HepG2 (cell line): ENCODE data around the gene CKAP2L. TPM values are rescaled to one million over a fixed set of nuclear protein-coding genes. Genes with fewer than 3 reads are reported as not detected.
A peak's percentile ranks its signal among the peaks of the same experiment; 100 is the strongest.

Experiments used
- BCL6 ChIP-seq: IDR thresholded peaks from 2 replicates; pipeline ENCODE4 v1.6.1; 2016; ENCODE audit warnings: missing genetic modification reagents, missing compliant biosample characterization
- CHCHD3 ChIP-seq: sonication (generic); formaldehyde crosslinking; IDR thresholded peaks from 2 replicates; pipeline ENCODE4 v1.8.0; 2022; ENCODE audit warnings: mild to moderate bottlenecking, missing genetic modification reagents, moderate library complexity
- EZH2 ChIP-seq: conservative IDR thresholded peaks from 2 replicates; pipeline ENCODE4 v1.6.1; 2012; ENCODE audit warnings: mild to moderate bottlenecking, low read depth, low read length, moderate library complexity
- FOXA1 ChIP-seq, 2 experiments: fragments of 450-650 bp in 1 of 2; sonication (generic) in 1 of 2; formaldehyde crosslinking in 1 of 2; IDR thresholded peaks; 2 replicates each; pipeline versions ENCODE4 v1.4.0 to v1.6.1; 2016 to 2020; ENCODE audit warnings: missing genetic modification reagents in 1 of 2
- HMG20A ChIP-seq: IDR thresholded peaks from 2 replicates; pipeline ENCODE4 v1.6.1; 2016; ENCODE audit warnings: borderline replicate concordance
- MXI1 ChIP-seq: IDR thresholded peaks from 3 replicates; pipeline ENCODE4 v1.6.1; 2012; ENCODE audit warnings: low read depth, low read length, inconsistent platforms, borderline replicate concordance
- PAWR ChIP-seq: sonication (generic); formaldehyde crosslinking; IDR thresholded peaks from 2 replicates; pipeline ENCODE4 v1.4.0; 2020; ENCODE audit warnings: missing genetic modification reagents, mild to moderate bottlenecking, borderline replicate concordance
- SAP130 ChIP-seq: IDR thresholded peaks from 2 replicates; pipeline ENCODE4 v1.6.1; 2016; ENCODE audit warnings: low read depth
- SMAD3 ChIP-seq: sonication (generic); formaldehyde crosslinking; IDR thresholded peaks from 2 replicates; pipeline ENCODE4 v1.4.0; 2020; ENCODE audit warnings: missing genetic modification reagents
- SOX5 ChIP-seq: IDR thresholded peaks from 2 replicates; pipeline ENCODE4 v1.6.1; 2016; ENCODE audit warnings: borderline replicate concordance
- ZBTB7A ChIP-seq: sonication (generic); formaldehyde crosslinking; IDR thresholded peaks from 2 replicates; pipeline ENCODE4 v1.8.0; 2022; ENCODE audit warnings: mild to moderate bottlenecking, missing genetic modification reagents
- ZNF101 ChIP-seq: sonication (generic); formaldehyde crosslinking; IDR thresholded peaks from 2 replicates; pipeline ENCODE4 v1.4.0; 2020; ENCODE audit warnings: mild to moderate bottlenecking, low read depth, missing genetic modification reagents, borderline replicate concordance
- ZNF12 ChIP-seq: sonication (generic); formaldehyde crosslinking; IDR thresholded peaks from 2 replicates; pipeline ENCODE4 v1.5.0; 2020; ENCODE audit warnings: missing genetic modification reagents
- ZNF180 ChIP-seq: sonication (generic); formaldehyde crosslinking; IDR thresholded peaks from 2 replicates; pipeline ENCODE4 v1.4.0; 2020; ENCODE audit warnings: low read depth, missing genetic modification reagents, borderline replicate concordance
- ZNF562 ChIP-seq: sonication (generic); formaldehyde crosslinking; IDR thresholded peaks from 2 replicates; pipeline ENCODE4 v1.8.0; 2022; ENCODE audit warnings: missing genetic modification reagents, borderline replicate concordance
- polyA plus RNA-seq, 8 experiments: library from polyadenylated mRNA; depleted of rRNA in 3 of 8; stranded (reverse) in 7 of 8; unstranded in 1 of 8; fragments of >200 nt; fragmentation: Illumina TruSeq in 4 of 8; extraction: Trizol in 4 of 8; gene quantifications; 2 replicates each; pipeline versions ENCODE4 v1.2.1 to v1.2.3, GENCODE V29; 2011 to 2016; ENCODE audit warnings: low read depth in 4 of 8, missing spikeins in 1 of 8, mixed read lengths in 1 of 8; ENCODE audit not compliant: insufficient read depth in 1 of 8
- total RNA-seq, 5 experiments: library from RNA; depleted of rRNA; stranded (reverse); fragments of >200 nt; fragmentation: Illumina TruSeq; extraction: Trizol; gene quantifications; 2 replicates each; pipeline ENCODE4 v1.2.3, GENCODE V29; 2016; ENCODE audit warnings: low read depth in 1 of 5
- TF ChIP-seq, protein P1 (sequence below): sonication (generic); formaldehyde crosslinking; IDR thresholded peaks from 2 replicates; pipeline ENCODE4 v1.4.0; 2020; ENCODE audit warnings: missing genetic modification reagents
- TF ChIP-seq, protein P2 (sequence below): IDR thresholded peaks from 2 replicates; pipeline ENCODE4 v1.6.1; 2016; ENCODE audit warnings: missing compliant biosample characterization, missing genetic modification reagents, borderline replicate concordance
- TF ChIP-seq, protein P3 (sequence below): sonication (generic); formaldehyde crosslinking; IDR thresholded peaks from 2 replicates; pipeline ENCODE4 v1.9.0; 2022; ENCODE audit warnings: low read depth, missing genetic modification reagents
- TF ChIP-seq, protein P4 (sequence below): sonication (generic); formaldehyde crosslinking; IDR thresholded peaks from 2 replicates; pipeline ENCODE4 v1.4.0; 2020; ENCODE audit warnings: missing genetic modification reagents, borderline replicate concordance
- TF ChIP-seq, protein P5 (sequence below): sonication (generic); formaldehyde crosslinking; IDR thresholded peaks from 2 replicates; pipeline ENCODE4 v1.5.1; 2020; ENCODE audit warnings: missing genetic modification reagents, mild to moderate bottlenecking, borderline replicate concordance

CKAP2L gene
- total and polyA plus RNA-seq, 2 of the 13 experiments (the other 11 are each of a cell fraction or from before 2014, with no cell fraction given), result 7.1 to 9.5 TPM

DNA sequence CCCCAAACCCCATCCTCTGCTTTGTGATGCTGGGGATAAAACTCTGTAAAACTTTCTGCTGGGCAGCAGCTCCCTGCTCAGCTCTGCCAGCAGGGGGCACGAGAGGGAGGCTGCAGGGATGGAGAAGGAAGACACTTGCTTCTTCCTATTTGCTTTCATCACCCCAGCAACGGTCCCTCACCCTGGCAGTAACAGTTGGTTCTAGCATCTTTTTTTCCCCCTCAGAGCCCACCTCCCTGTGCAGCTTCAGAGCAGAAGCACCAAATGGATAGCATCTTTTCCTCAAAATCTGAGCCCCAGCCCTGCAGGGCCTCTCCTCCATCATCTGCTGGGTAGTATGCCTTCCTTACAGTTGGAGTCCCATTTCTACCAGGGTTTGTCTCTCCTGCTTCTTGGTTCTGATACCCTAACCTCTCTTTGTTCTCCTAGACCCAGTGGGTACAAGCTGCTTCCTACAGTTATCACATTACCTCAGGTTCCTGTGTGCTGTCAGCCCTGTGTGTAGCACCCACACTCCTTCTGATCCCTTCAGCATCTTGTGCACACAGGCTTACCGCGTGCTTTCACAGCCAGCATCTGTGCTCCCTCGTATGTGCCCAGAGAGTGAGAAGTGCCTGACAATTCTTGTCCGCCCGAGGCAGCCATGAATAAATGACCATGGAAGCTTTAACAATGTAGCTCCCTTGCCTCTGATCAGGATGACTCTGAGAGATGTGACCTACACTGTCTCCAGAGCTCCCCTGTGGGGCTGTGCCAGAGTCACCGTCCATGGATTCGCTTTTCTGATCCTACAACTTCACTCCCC, 14.5 kb downstream of the CKAP2L start (continued):
- TF ChIP-seq, protein P1, sequence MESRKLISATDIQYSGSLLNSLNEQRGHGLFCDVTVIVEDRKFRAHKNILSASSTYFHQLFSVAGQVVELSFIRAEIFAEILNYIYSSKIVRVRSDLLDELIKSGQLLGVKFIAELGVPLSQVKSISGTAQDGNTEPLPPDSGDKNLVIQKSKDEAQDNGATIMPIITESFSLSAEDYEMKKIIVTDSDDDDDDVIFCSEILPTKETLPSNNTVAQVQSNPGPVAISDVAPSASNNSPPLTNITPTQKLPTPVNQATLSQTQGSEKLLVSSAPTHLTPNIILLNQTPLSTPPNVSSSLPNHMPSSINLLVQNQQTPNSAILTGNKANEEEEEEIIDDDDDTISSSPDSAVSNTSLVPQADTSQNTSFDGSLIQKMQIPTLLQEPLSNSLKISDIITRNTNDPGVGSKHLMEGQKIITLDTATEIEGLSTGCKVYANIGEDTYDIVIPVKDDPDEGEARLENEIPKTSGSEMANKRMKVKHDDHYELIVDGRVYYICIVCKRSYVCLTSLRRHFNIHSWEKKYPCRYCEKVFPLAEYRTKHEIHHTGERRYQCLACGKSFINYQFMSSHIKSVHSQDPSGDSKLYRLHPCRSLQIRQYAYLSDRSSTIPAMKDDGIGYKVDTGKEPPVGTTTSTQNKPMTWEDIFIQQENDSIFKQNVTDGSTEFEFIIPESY (CRISPR knock-in tag), result peak; percentile 55; the same call in 1 of the 2 replicates
- TF ChIP-seq ZNF101 (CRISPR knock-in tag), result no peak
- TF ChIP-seq ZNF562, result no peak
- TF ChIP-seq SOX5 (CRISPR knock-in tag), result peak; percentile 43; the same call in 1 of the 2 replicates
- TF ChIP-seq BCL6 (CRISPR knock-in tag), result no peak; the same call in 1 of the 2 replicates
- TF ChIP-seq HMG20A (CRISPR knock-in tag), result peak; percentile 16; the same call in 1 of the 2 replicates
- peak; percentile 52 for TF ChIP-seq SAP130 (CRISPR knock-in tag)
- 0 out of 2 replicates have a peak, but pooled peaks have one; percentile 35 for TF ChIP-seq CHCHD3
- TF ChIP-seq ZBTB7A (CRISPR knock-in tag), result no peak
- TF ChIP-seq SMAD3 (CRISPR knock-in tag), result 0 out of 2 replicates have a peak, but pooled peaks have one; percentile 55
- TF ChIP-seq, protein P2, sequence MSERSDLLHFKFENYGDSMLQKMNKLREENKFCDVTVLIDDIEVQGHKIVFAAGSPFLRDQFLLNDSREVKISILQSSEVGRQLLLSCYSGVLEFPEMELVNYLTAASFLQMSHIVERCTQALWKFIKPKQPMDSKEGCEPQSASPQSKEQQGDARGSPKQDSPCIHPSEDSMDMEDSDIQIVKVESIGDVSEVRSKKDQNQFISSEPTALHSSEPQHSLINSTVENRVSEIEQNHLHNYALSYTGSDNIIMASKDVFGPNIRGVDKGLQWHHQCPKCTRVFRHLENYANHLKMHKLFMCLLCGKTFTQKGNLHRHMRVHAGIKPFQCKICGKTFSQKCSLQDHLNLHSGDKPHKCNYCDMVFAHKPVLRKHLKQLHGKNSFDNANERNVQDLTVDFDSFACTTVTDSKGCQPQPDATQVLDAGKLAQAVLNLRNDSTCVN (CRISPR knock-in tag), result 0 out of 2 replicates have a peak, but pooled peaks have one; percentile 44
- TF ChIP-seq ZNF12 (CRISPR knock-in tag), result no peak
- TF ChIP-seq, protein P3, sequence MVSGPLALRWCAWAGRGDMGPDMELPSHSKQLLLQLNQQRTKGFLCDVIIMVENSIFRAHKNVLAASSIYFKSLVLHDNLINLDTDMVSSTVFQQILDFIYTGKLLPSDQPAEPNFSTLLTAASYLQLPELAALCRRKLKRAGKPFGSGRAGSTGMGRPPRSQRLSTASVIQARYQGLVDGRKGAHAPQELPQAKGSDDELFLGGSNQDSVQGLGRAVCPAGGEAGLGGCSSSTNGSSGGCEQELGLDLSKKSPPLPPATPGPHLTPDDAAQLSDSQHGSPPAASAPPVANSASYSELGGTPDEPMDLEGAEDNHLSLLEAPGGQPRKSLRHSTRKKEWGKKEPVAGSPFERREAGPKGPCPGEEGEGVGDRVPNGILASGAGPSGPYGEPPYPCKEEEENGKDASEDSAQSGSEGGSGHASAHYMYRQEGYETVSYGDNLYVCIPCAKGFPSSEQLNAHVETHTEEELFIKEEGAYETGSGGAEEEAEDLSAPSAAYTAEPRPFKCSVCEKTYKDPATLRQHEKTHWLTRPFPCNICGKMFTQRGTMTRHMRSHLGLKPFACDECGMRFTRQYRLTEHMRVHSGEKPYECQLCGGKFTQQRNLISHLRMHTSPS (CRISPR knock-in tag), result no peak
- TF ChIP-seq PAWR (CRISPR knock-in tag), result no peak
- TF ChIP-seq, protein P4, sequence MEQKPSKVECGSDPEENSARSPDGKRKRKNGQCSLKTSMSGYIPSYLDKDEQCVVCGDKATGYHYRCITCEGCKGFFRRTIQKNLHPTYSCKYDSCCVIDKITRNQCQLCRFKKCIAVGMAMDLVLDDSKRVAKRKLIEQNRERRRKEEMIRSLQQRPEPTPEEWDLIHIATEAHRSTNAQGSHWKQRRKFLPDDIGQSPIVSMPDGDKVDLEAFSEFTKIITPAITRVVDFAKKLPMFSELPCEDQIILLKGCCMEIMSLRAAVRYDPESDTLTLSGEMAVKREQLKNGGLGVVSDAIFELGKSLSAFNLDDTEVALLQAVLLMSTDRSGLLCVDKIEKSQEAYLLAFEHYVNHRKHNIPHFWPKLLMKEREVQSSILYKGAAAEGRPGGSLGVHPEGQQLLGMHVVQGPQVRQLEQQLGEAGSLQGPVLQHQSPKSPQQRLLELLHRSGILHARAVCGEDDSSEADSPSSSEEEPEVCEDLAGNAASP (CRISPR knock-in tag), result peak; percentile 65
- TF ChIP-seq MXI1, result peak; percentile 49; the same call in 1 of the 3 replicates
- no peak for TF ChIP-seq ZNF180 (CRISPR knock-in tag)
- TF ChIP-seq, protein P5, sequence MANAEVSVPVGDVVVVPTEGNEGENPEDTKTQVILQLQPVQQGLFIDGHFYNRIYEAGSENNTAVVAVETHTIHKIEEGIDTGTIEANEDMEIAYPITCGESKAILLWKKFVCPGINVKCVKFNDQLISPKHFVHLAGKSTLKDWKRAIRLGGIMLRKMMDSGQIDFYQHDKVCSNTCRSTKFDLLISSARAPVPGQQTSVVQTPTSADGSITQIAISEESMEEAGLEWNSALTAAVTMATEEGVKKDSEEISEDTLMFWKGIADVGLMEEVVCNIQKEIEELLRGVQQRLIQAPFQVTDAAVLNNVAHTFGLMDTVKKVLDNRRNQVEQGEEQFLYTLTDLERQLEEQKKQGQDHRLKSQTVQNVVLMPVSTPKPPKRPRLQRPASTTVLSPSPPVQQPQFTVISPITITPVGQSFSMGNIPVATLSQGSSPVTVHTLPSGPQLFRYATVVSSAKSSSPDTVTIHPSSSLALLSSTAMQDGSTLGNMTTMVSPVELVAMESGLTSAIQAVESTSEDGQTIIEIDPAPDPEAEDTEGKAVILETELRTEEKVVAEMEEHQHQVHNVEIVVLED (CRISPR knock-in tag), result no peak
- TF ChIP-seq EZH2, result no peak
- no peak for TF ChIP-seq FOXA1 (IDR thresholded peaks at IDR 0.05)
- peak; percentile 39; the same call in 1 of the 2 replicates for TF ChIP-seq FOXA1 (CRISPR knock-in tag; IDR thresholded peaks at IDR 0.05)
